Peyer's patch (tissue), 4 donors: ENCODE data around the gene KLHL25.

ENCODE experiments used
- POLR2A ChIP-seq, 2 donors: fragments of 450-650 bp; IDR thresholded peaks; one replicate each; pipeline ENCODE4 v1.5.1; 2017; ENCODE audit warnings: antibody characterized with exemption in 2 of 2, mild to moderate bottlenecking in 2 of 2, moderate library complexity in 2 of 2
- TF ChIP-seq, protein P1 (sequence below), 6 experiments: fragments of 450-650 bp in 4 of 6; fragments of 200-600 bp in 2 of 6; sonication (generic) in 1 of 6; IDR thresholded peaks; one replicate each; pipeline ENCODE4 v1.5.1; 2017 to 2019; ENCODE audit warnings: antibody characterized with exemption in 6 of 6, mild to moderate bottlenecking in 3 of 6, moderate library complexity in 1 of 6

DNA sequence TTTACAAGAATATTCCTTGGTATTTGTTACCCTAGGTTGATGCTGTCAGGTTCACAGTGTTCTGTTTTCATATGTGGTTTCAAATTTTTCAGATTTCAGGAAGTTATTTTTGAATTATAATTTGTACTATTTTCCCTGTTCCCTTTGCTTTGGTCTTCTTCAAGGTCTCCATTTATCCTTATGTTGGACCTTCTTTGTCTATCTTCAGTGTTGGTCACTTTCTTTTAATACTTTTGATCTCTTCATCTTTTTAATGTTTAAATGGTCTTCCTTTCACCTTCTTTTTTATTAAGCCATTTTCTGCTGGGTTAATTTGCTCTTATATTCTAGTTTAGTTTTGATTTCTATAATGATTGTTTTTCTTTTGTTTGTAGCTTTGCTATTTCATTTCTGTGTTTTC is 61.3 kb downstream of the KLHL25 start:
- TF ChIP-seq, protein P1, sequence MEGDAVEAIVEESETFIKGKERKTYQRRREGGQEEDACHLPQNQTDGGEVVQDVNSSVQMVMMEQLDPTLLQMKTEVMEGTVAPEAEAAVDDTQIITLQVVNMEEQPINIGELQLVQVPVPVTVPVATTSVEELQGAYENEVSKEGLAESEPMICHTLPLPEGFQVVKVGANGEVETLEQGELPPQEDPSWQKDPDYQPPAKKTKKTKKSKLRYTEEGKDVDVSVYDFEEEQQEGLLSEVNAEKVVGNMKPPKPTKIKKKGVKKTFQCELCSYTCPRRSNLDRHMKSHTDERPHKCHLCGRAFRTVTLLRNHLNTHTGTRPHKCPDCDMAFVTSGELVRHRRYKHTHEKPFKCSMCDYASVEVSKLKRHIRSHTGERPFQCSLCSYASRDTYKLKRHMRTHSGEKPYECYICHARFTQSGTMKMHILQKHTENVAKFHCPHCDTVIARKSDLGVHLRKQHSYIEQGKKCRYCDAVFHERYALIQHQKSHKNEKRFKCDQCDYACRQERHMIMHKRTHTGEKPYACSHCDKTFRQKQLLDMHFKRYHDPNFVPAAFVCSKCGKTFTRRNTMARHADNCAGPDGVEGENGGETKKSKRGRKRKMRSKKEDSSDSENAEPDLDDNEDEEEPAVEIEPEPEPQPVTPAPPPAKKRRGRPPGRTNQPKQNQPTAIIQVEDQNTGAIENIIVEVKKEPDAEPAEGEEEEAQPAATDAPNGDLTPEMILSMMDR (IDR thresholded peaks at IDR 0.05), result no peak
- TF ChIP-seq POLR2A (IDR thresholded peaks at IDR 0.05), result no peak
